ENCODE results near the gene LYSMD1. TPM values are rescaled to one million over a fixed set of nuclear protein-coding genes. Genes with fewer than 3 reads are reported as not detected.

The LYSMD1 gene
- total RNA-seq, 1 experiment from 2014 or later: 11.4 TPM

GRCh38 chr1:151146412-151147131 lies 19.1 kb downstream of the LYSMD1 start, which contains the start of gene SEMA6C:
SEMA6C (minus strand) TSS chr1:151146631; CDS start chr1:151142621, 4,010 bp downstream.
- H3K36me3 ChIP-seq: no peaks in the 10 kb centered on the region
- H3K27me3 ChIP-seq: no peaks in the 10 kb centered on the region
- H3K4me3 ChIP-seq: peak within 1 kb of the TSS; percentile 53
- H3K9me3 ChIP-seq: no peaks in the 10 kb centered on the region
- DNase-seq: peak; percentile 97

- Histone ChIP-seq H3K4me3 (peak overlapping the region; percentile 53), H3K9me3 (no peaks in the 10 kb centered on the region), H3K36me3 (no peaks in the 10 kb centered on the region), H3K27me3 (no peaks in the 10 kb centered on the region)
- DNase-seq: no peak
Observed at GRCh38 chr1:151146072-151146411, 19.7 kb downstream of the LYSMD1 start.

GRCh38 chr1:151145304-151146071 lies 20.2 kb downstream of the LYSMD1 start:
- H3K4me3 ChIP-seq: no peak overlapping the region
- DNase-seq: no peak
- H3K36me3 ChIP-seq: no peaks in the 10 kb centered on the region
- no peaks in the 10 kb centered on the region for H3K9me3 ChIP-seq
- H3K27me3 ChIP-seq: no peaks in the 10 kb centered on the region

- DNase-seq: no peak
- H3K4me3 ChIP-seq: no peak overlapping the region
- H3K36me3 ChIP-seq: no peaks in the 10 kb centered on the region
- no peaks in the 10 kb centered on the region for H3K9me3 ChIP-seq
- H3K27me3 ChIP-seq: no peaks in the 10 kb centered on the region
Observed at GRCh38 chr1:151144474-151145303, 21.0 kb downstream of the LYSMD1 start.

GRCh38 chr1:151143986-151144385 lies 21.7 kb downstream of the LYSMD1 start:
- Histone ChIP-seq H3K4me3 (no peak overlapping the region), H3K9me3 (no peaks in the 10 kb centered on the region), H3K36me3 (no peaks in the 10 kb centered on the region), H3K27me3 (no peaks in the 10 kb centered on the region)
- DNase-seq: no peak

- H3K36me3 ChIP-seq: no peaks in the 10 kb centered on the region
- no peak for DNase-seq
- H3K9me3 ChIP-seq: no peaks in the 10 kb centered on the region
- no peaks in the 10 kb centered on the region for H3K27me3 ChIP-seq
- H3K4me3 ChIP-seq: no peak overlapping the region
Observed at GRCh38 chr1:151143057-151143435, 22.7 kb downstream of the LYSMD1 start.

- no peaks in the 10 kb centered on the region for H3K36me3 ChIP-seq
- H3K9me3 ChIP-seq: no peaks in the 10 kb centered on the region
- H3K4me3 ChIP-seq: no peak overlapping the region
Observed at GRCh38 chr1:151142411-151143056, 23.2 kb downstream of the LYSMD1 start.

GRCh38 chr1:151137789-151138188 lies 27.9 kb downstream of the LYSMD1 start:
- Histone ChIP-seq H3K4me3 (no peak overlapping the region), H3K27me3 (no peaks in the 10 kb centered on the region), H3K36me3 (no peaks in the 10 kb centered on the region), H3K9me3 (no peaks in the 10 kb centered on the region)
- no peak for DNase-seq

More at GRCh38 chr1:151142411-151143056, 23.2 kb downstream of the LYSMD1 start:
- no peak for DNase-seq
- H3K27me3 ChIP-seq: no peaks in the 10 kb centered on the region

- DNase-seq: no peak
- no peak overlapping the region for H3K4me3 ChIP-seq
- no peaks in the 10 kb centered on the region for H3K36me3 ChIP-seq
- H3K27me3 ChIP-seq: no peaks in the 10 kb centered on the region
- no peaks in the 10 kb centered on the region for H3K9me3 ChIP-seq
Observed at GRCh38 chr1:151135433-151136385, 30.0 kb downstream of the LYSMD1 start.

GRCh38 chr1:151134991-151135390 lies 30.7 kb downstream of the LYSMD1 start:
- Histone ChIP-seq H3K4me3 (no peak overlapping the region), H3K9me3 (no peaks in the 10 kb centered on the region), H3K36me3 (no peaks in the 10 kb centered on the region), H3K27me3 (no peaks in the 10 kb centered on the region)
- no peak for DNase-seq

- DNase-seq: no peak
- no peak overlapping the region for H3K4me3 ChIP-seq
- H3K9me3 ChIP-seq: no peaks in the 10 kb centered on the region
- no peaks in the 10 kb centered on the region for H3K27me3 ChIP-seq
- no peaks in the 10 kb centered on the region for H3K36me3 ChIP-seq
Observed at GRCh38 chr1:151134396-151134795, 31.3 kb downstream of the LYSMD1 start.

GRCh38 chr1:151133018-151133806 lies 32.5 kb downstream of the LYSMD1 start:
- Histone ChIP-seq H3K27me3 (no peaks in the 10 kb centered on the region), H3K4me3 (no peak overlapping the region), H3K9me3 (no peaks in the 10 kb centered on the region), H3K36me3 (no peaks in the 10 kb centered on the region)
- DNase-seq: peak; percentile 14

- Histone ChIP-seq H3K27me3 (no peaks in the 10 kb centered on the region), H3K9me3 (no peaks in the 10 kb centered on the region), H3K4me3 (no peak overlapping the region), H3K36me3 (no peaks in the 10 kb centered on the region)
- no peak for DNase-seq
Observed at GRCh38 chr1:151132335-151133017, 33.2 kb downstream of the LYSMD1 start.

- Histone ChIP-seq H3K27me3 (no peaks in the 10 kb centered on the region), H3K36me3 (no peaks in the 10 kb centered on the region), H3K4me3 (no peak overlapping the region), H3K9me3 (no peaks in the 10 kb centered on the region)
- no peak for DNase-seq
Observed at GRCh38 chr1:151131701-151132334, 33.9 kb downstream of the LYSMD1 start.
